Esophagus squamous epithelium (tissue), 5 donors: Measurements from ENCODE around the gene INAFM2. TPM values are rescaled to one million over a fixed set of nuclear protein-coding genes. Genes with fewer than 3 reads are reported as not detected.

Experiments
- DNase-seq: peaks from one replicate; lab custom pipeline; 2025; lab: John Stamatoyannopoulos, UW
- H3K27ac ChIP-seq, 4 donors: fragments of 200-600 bp; sonication (generic); one replicate each; pipeline ENCODE4 v1.5.1; 2016 to 2019; ENCODE audit warnings: mild to moderate bottlenecking in 1 of 4
- H3K27me3 ChIP-seq, 4 donors: fragments of 200-600 bp; sonication (generic); 1 replicate in 3 of 4; 2 replicates in 1 of 4; pipeline versions ENCODE4 v1.5.1 to v1.6.0; 2017 to 2021; ENCODE audit warnings: antibody characterized with exemption in 1 of 4
- H3K36me3 ChIP-seq, 3 donors: fragments of 200-600 bp; sonication (generic); one replicate each; pipeline ENCODE4 v1.5.1; 2016 to 2019
- H3K4me1 ChIP-seq, 3 donors: fragments of 200-600 bp; sonication (generic); one replicate each; pipeline ENCODE4 v1.5.1; 2017 to 2019
- H3K4me3 ChIP-seq, 4 donors: fragments of 200-600 bp; sonication (generic); 1 replicate in 3 of 4; 2 replicates in 1 of 4; pipeline ENCODE4 v1.5.1; 2016 to 2019; ENCODE audit warnings: mild to moderate bottlenecking in 2 of 4, moderate library complexity in 1 of 4
- H3K9me3 ChIP-seq, 3 donors: fragments of 200-600 bp; sonication (generic); one replicate each; pipeline ENCODE4 v1.5.1; 2016 to 2019
- POLR2A ChIP-seq, 4 donors: fragments of 450-650 bp; IDR thresholded peaks; one replicate each; pipeline ENCODE4 v1.6.1; 2017; ENCODE audit warnings: antibody characterized with exemption in 4 of 4, mild to moderate bottlenecking in 4 of 4, moderate library complexity in 3 of 4
- WGBS, 2 donors: methylation state at CpG; one replicate each; pipeline ENCODE4 v1.1.5; 2018; 5-methylcytosine and 5-hydroxymethylcytosine counted together
- intact Hi-C: fragments of 100-400 bp; cut with DNase I; formaldehyde crosslinking; loops from one replicate; pipeline ENCODE4 v1.15.0; 2022
- total RNA-seq, 4 donors: library from RNA; depleted of rRNA; stranded (reverse); fragments of >200 nt; gene quantifications; one replicate each; pipeline ENCODE4 v1.1.0, GENCODE V29; 2016
- TF ChIP-seq, protein P1 (sequence below), 6 experiments: fragments of 450-650 bp in 4 of 6; fragments of 200-600 bp in 2 of 6; sonication (generic) in 2 of 6; IDR thresholded peaks; one replicate each; pipeline ENCODE4 v1.5.1; 2016 to 2019; ENCODE audit warnings: antibody characterized with exemption in 6 of 6, mild to moderate bottlenecking in 4 of 6, moderate library complexity in 4 of 6
- donor health status: DM: yes; HTN: yes; CAD: no.

The INAFM2 gene
- total RNA-seq, 4 donors from 2014 or later = 4.7 to 10.1 (median 8.1) TPM

DNA sequence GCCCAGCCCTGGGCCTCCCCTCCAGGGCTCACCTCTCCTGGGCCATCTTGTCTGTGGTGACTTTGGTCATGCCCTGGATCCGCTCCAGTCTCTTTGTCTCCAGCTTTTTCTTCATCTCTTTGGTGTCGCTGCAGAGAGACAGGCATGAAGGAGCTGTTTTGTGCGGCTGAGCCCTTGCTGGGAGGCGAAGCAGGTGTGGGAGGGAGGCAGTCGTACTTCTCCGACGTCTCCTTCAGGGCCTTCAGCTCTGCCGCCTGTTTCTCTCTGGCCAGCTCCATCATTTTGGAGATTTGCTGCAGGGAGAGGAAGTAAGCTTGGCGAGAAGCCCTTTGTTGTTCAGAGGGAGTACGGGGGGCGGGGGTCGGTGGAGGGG, 33.0 kb upstream of the INAFM2 start:
- H3K27ac ChIP-seq = no peak overlapping the region
- no peaks in the 10 kb centered on the region for H3K9me3 ChIP-seq
- DNase-seq = no peak
- no peaks in the 10 kb centered on the region for H3K36me3 ChIP-seq
- H3K4me3 ChIP-seq = peak overlapping the region in 2 of 4 donors; percentile 45 to 62
- H3K4me1 ChIP-seq = peaks cover 4 to 16% (median 8%) of the 10 kb centered on the region in 3 donors
- WGBS, 2 donors = 40 to 48% methylated on average over 5 to 8 of the region's 12 CpGs
- no peak for TF ChIP-seq POLR2A (IDR thresholded peaks at IDR 0.05)
- TF ChIP-seq, protein P1, sequence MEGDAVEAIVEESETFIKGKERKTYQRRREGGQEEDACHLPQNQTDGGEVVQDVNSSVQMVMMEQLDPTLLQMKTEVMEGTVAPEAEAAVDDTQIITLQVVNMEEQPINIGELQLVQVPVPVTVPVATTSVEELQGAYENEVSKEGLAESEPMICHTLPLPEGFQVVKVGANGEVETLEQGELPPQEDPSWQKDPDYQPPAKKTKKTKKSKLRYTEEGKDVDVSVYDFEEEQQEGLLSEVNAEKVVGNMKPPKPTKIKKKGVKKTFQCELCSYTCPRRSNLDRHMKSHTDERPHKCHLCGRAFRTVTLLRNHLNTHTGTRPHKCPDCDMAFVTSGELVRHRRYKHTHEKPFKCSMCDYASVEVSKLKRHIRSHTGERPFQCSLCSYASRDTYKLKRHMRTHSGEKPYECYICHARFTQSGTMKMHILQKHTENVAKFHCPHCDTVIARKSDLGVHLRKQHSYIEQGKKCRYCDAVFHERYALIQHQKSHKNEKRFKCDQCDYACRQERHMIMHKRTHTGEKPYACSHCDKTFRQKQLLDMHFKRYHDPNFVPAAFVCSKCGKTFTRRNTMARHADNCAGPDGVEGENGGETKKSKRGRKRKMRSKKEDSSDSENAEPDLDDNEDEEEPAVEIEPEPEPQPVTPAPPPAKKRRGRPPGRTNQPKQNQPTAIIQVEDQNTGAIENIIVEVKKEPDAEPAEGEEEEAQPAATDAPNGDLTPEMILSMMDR (IDR thresholded peaks at IDR 0.05) = no peak
- intact Hi-C loops = no loop called here
- peaks cover 0 to 96% (median 0%) of the 10 kb centered on the region in 4 donors for H3K27me3 ChIP-seq

GRCh38 chr15:40290918-40291574, 32.4 kb upstream of the INAFM2 start:
- no peak overlapping the region for H3K27ac ChIP-seq
- peaks cover 0 to 96% (median 0%) of the 10 kb centered on the region in 4 donors for H3K27me3 ChIP-seq
- WGBS, 2 donors = no CpG with 5 or more reads among the region's 68 CpGs
- no peak for DNase-seq
- H3K9me3 ChIP-seq = no peaks in the 10 kb centered on the region
- peaks cover 4 to 15% (median 8%) of the 10 kb centered on the region in 3 donors for H3K4me1 ChIP-seq
- no peak for TF ChIP-seq POLR2A (IDR thresholded peaks at IDR 0.05)
- TF ChIP-seq, protein P1 (IDR thresholded peaks at IDR 0.05) = peak in 2 of 6 experiments; percentile 8 to 10
- H3K4me3 ChIP-seq = peak overlapping the region; percentile 12 to 62 (median 35)
- intact Hi-C loops = no loop called here
- H3K36me3 ChIP-seq = no peaks in the 10 kb centered on the region

DNA sequence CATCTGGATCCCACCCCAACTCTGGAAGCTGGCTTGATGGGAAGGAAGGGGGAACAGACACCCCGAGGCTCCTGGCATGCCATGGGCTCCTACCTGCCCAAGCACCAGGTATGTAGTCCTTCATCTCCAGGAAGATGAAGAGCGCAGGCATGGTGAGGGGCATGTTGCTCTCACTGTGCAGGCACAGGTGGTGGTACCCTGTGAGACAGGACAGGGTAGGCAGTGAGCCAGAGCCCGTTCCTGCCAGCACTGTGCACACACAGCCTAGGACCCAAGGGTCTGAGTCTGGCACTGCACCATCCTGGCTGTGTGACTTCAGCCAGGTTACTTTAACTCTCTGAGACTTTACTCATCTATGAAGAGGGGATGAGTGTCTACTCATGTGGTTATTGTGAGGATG, 31.2 kb upstream of the INAFM2 start:
- no peaks in the 10 kb centered on the region for H3K36me3 ChIP-seq
- no peak for DNase-seq
- intact Hi-C loops = no loop called here
- H3K27me3 ChIP-seq = peaks cover 0 to 92% (median 0%) of the 10 kb centered on the region in 4 donors
- 61 to 68% methylated on average over 3 of the region's 3 CpGs for WGBS, 2 donors
- H3K27ac ChIP-seq = no peak overlapping the region
- H3K4me3 ChIP-seq = no peak overlapping the region
- peaks cover 4 to 18% (median 8%) of the 10 kb centered on the region in 3 donors for H3K4me1 ChIP-seq
- TF ChIP-seq POLR2A (IDR thresholded peaks at IDR 0.05) = no peak
- H3K9me3 ChIP-seq = no peaks in the 10 kb centered on the region

- Histone ChIP-seq H3K4me1 (peaks cover 4 to 18% (median 8%) of the 10 kb centered on the region in 3 donors), H3K27me3 (peaks cover 0 to 86% (median 0%) of the 10 kb centered on the region in 4 donors), H3K27ac (no peak overlapping the region), H3K9me3 (no peaks in the 10 kb centered on the region), H3K36me3 (no peaks in the 10 kb centered on the region), H3K4me3 (no peak overlapping the region)
- intact Hi-C loops = no loop called here
- TF ChIP-seq, protein P1 (IDR thresholded peaks at IDR 0.05) = no peak
- TF ChIP-seq POLR2A (IDR thresholded peaks at IDR 0.05) = no peak
- no peak for DNase-seq
Observed at GRCh38 chr15:40293006-40293405, 30.5 kb upstream of the INAFM2 start.

- Histone ChIP-seq H3K9me3 (no peaks in the 10 kb centered on the region), H3K4me1 (peaks cover 4 to 18% (median 8%) of the 10 kb centered on the region in 3 donors), H3K27me3 (peaks cover 0 to 74% (median 0%) of the 10 kb centered on the region in 4 donors), H3K27ac (no peak overlapping the region), H3K4me3 (no peak overlapping the region), H3K36me3 (no peaks in the 10 kb centered on the region)
- TF ChIP-seq POLR2A (IDR thresholded peaks at IDR 0.05) = no peak
- TF ChIP-seq, protein P1 (IDR thresholded peaks at IDR 0.05) = no peak
- intact Hi-C loops = no loop called here
- WGBS, 2 donors = 79 to 80% methylated on average over 5 to 11 of the region's 20 CpGs
- no peak for DNase-seq
Observed at GRCh38 chr15:40293905-40294895, 29.3 kb upstream of the INAFM2 start.
